Gastroesophageal sphincter (tissue), 3 donors: ENCODE measurements around the gene RAD51D.

ENCODE experiments used
- CTCF ChIP-seq, 4 experiments: fragments of 200-600 bp in 2 of 4; fragments of 450-650 bp in 2 of 4; sonication (generic) in 1 of 4; IDR thresholded peaks; one replicate each; pipeline ENCODE4 v1.5.1; 2017 to 2019; ENCODE audit warnings: antibody characterized with exemption in 4 of 4, mild to moderate bottlenecking in 2 of 4, moderate library complexity in 2 of 4
- EP300 ChIP-seq: sonication (generic); formaldehyde crosslinking; IDR thresholded peaks from one replicate; pipeline ENCODE4 v1.6.1; 2017; ENCODE audit warnings: antibody characterized with exemption, mild to moderate bottlenecking
- POLR2A ChIP-seq, 2 donors: fragments of 450-650 bp; IDR thresholded peaks; one replicate each; pipeline ENCODE4 v1.6.1; 2017; ENCODE audit warnings: antibody characterized with exemption in 2 of 2, mild to moderate bottlenecking in 2 of 2, moderate library complexity in 1 of 2
- POLR2AphosphoS5 ChIP-seq: sonication (generic); formaldehyde crosslinking; IDR thresholded peaks from one replicate; pipeline ENCODE4 v1.6.1; 2017; ENCODE audit warnings: antibody characterized with exemption

GRCh38 chr17:35117984-35118383 is 1.7 kb downstream of the RAD51D start:
- TF ChIP-seq CTCF (IDR thresholded peaks at IDR 0.05) (no peak), EP300 (no peak), POLR2A (IDR thresholded peaks at IDR 0.05) (no peak), POLR2AphosphoS5 (no peak)
